T follicular helper cell (primary cell): Measurements from ENCODE around the gene PTPRR.

Experiments
- DNase-seq: peaks from one replicate; pipeline ENCODE4 v3.0.0-alpha.2; 2020; ENCODE audit warnings: low read depth

The PTPRR gene

GRCh38 chr12:70645494-70646317 is 274.8 kb downstream of the PTPRR start:
- DNase-seq = no peak

GRCh38 chr12:70644861-70645260 is 275.7 kb downstream of the PTPRR start:
- no peak for DNase-seq

GRCh38 chr12:70643939-70644338 is 276.6 kb downstream of the PTPRR start:
- DNase-seq = no peak

GRCh38 chr12:70641691-70642090 is 278.8 kb downstream of the PTPRR start:
- no peak for DNase-seq

GRCh38 chr12:70640901-70641300 is 279.6 kb downstream of the PTPRR start:
- DNase-seq = no peak

GRCh38 chr12:70639535-70639934 is 281.0 kb downstream of the PTPRR start:
- DNase-seq = no peak

GRCh38 chr12:70638639-70639360 is 281.7 kb downstream of the PTPRR start:
- no peak for DNase-seq

- no peak for DNase-seq
Observed at GRCh38 chr12:70637303-70638085, 283.0 kb downstream of the PTPRR start, which contains the start of gene PTPRB. Gene PTPRB, minus strand, starts transcription at chr12:70637429. Its CDS starts 34 bp downstream, at chr12:70637395.

GRCh38 chr12:70635755-70636154 is 284.8 kb downstream of the PTPRR start:
- no peak for DNase-seq

GRCh38 chr12:70628701-70629480 is 291.6 kb downstream of the PTPRR start:
- no peak for DNase-seq

GRCh38 chr12:70627677-70628076 is 292.9 kb downstream of the PTPRR start:
- DNase-seq = no peak

GRCh38 chr12:70626180-70626579 is 294.4 kb downstream of the PTPRR start:
- DNase-seq = no peak

- no peak for DNase-seq
Observed at GRCh38 chr12:70619471-70620152, 300.9 kb downstream of the PTPRR start.

GRCh38 chr12:70618371-70618770 is 302.2 kb downstream of the PTPRR start:
- no peak for DNase-seq

GRCh38 chr12:70617450-70617849 is 303.1 kb downstream of the PTPRR start:
- no peak for DNase-seq

GRCh38 chr12:70615174-70615866 is 305.2 kb downstream of the PTPRR start:
- no peak for DNase-seq

GRCh38 chr12:70609739-70610491 is 310.6 kb downstream of the PTPRR start:
- no peak for DNase-seq

- DNase-seq = no peak
Observed at GRCh38 chr12:70609203-70609602, 311.3 kb downstream of the PTPRR start.

GRCh38 chr12:70608184-70608583 is 312.4 kb downstream of the PTPRR start:
- DNase-seq = no peak

GRCh38 chr12:70607107-70607506 is 313.4 kb downstream of the PTPRR start:
- no peak for DNase-seq
